ENCODE measurements around the gene TNIK.
"Not testable (repeated sequence)": the region's sequence is repeated elsewhere in the genome, so short reads cannot be mapped to it uniquely, and the experiment has no call there.

- not testable (repeated sequence) for TF ChIP-seq EZH2phosphoT487 (IDR thresholded peaks at IDR 0.05; ENCODE audit: low read depth); CTCF (IDR thresholded peaks at IDR 0.05; ENCODE audit: low read depth, low read length)
Observed at GRCh38 chr3:171366738-171367137, 93.5 kb downstream of the TNIK start.
